Activated CD4-positive, alpha-beta T cell treated with anti-CD3 and anti-CD28 coated beads, Interleukin-2, amount 10 ng/mL, durations not matched to agents 7 days and 5 days (primary cell): ENCODE measurements around the gene CCR1. TPM values are rescaled to one million over a fixed set of nuclear protein-coding genes. Genes with fewer than 3 reads are reported as not detected.
"Not testable (repeated sequence)": the region's sequence is repeated elsewhere in the genome, so short reads cannot be mapped to it uniquely, and the experiment has no call there.

Experiments used
- CTCF ChIA-PET: fragments of 350-600 bp; sonication (Branson Sonifier 250); formaldehyde crosslinking; loops from one replicate; lab custom pipeline; 2021; ENCODE audit warnings: antibody characterized with exemption; lab: Charles Lee
- POLR2A ChIA-PET: fragments of 350-600 bp; sonication (Branson Sonifier 250); formaldehyde crosslinking; loops from one replicate; lab custom pipeline; 2021; ENCODE audit warnings: antibody characterized with exemption; lab: Charles Lee
- DNase-seq: peaks from one replicate; pipeline ENCODE4 v3.0.0-alpha.2; 2020
- H3K27ac Mint-ChIP-seq: one replicate; pipeline ENCODE4 v1.8.0; 2021; ENCODE audit warnings: mild to moderate bottlenecking, moderate library complexity, mixed read lengths
- H3K27me3 Mint-ChIP-seq: one replicate; pipeline ENCODE4 v1.8.0; 2021; ENCODE audit warnings: mixed read lengths
- H3K36me3 Mint-ChIP-seq: one replicate; pipeline ENCODE4 v1.8.0; 2021; ENCODE audit warnings: low read depth, mixed read lengths
- H3K4me1 Mint-ChIP-seq: one replicate; pipeline ENCODE4 v1.8.0; 2021; ENCODE audit warnings: mixed read lengths
- H3K4me3 Mint-ChIP-seq: one replicate; pipeline ENCODE4 v1.8.0; 2021; ENCODE audit warnings: mild to moderate bottlenecking, moderate library complexity, mixed read lengths
- H3K9me3 Mint-ChIP-seq: one replicate; pipeline ENCODE4 v1.8.0; 2021; ENCODE audit warnings: mixed read lengths
- total RNA-seq, 2 experiments: library from RNA; stranded (reverse); gene quantifications; one replicate each; pipeline ENCODE4 v1.2.3, GENCODE V29; 2021

CCR1 gene
- total RNA-seq, 2 experiments from 2014 or later: 6.4 to 6.6 TPM

DNA sequence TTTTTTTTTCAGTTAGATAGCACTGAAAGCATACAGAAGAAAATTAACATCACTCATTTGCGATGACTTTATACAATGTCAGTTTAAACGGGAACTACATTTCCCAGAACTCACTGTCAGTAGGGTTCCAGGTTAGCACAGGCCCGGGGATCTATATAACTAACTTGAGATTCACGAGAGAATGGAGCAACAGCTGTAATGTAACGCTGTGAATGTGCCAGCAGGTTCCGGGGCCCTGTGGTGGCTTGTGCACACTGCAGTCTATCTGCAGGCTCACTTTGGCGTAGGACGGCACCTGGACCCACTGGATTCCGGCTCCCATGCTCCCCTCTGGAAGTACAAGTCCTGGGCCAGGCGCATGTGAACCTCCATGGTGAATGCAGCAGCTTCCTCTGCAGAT lies 19.4 kb downstream of the CCR1 start:
- DNase-seq: no peak
- Mint-ChIP-seq H3K9me3 (peaks cover 12% of the 10 kb centered on the region), H3K4me3 (no peak overlapping the region), H3K36me3 (peaks cover 11% of the 10 kb centered on the region), H3K4me1 (peaks cover 20% of the 10 kb centered on the region), H3K27me3 (peaks cover 30% of the 10 kb centered on the region), H3K27ac (no peak overlapping the region)
- POLR2A ChIA-PET: no interaction called here
- CTCF ChIA-PET: interaction anchor here (0.6 to 4.3 kb wide), 3 partner anchors 20 to 131 kb away, joined by 3 to 24 read pairs (median 4); partner anchors contain the start of gene CCR1

DNA sequence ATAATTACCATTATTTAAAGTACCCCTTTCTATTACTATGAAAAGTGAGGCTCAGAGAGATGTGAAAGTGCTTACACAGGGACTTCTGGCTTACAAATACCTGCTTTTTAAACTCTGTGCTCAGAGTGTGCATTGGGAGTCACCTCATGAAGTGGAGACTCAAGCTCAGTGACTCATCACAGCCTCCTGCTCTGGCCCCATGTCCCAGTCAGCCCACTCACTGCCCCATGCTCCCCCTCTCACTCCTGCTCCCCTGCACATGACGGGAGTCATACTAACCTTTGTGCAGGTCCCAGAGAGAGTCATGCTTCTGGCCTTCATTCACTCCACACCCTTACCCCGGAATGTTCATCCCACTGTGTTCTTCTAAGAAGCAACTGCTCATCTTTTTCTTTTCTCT lies 20.2 kb downstream of the CCR1 start:
- H3K27me3 Mint-ChIP-seq: peaks cover 25% of the 10 kb centered on the region
- DNase-seq: no peak
- peaks cover 20% of the 10 kb centered on the region for H3K4me1 Mint-ChIP-seq
- ChIA-PET POLR2A (no interaction called here), CTCF (interaction anchor here (0.7 kb wide), 1 partner anchor 132 kb away, joined by 3 read pairs; no protein-coding TSS in a partner anchor)
- H3K36me3 Mint-ChIP-seq: peaks cover 5% of the 10 kb centered on the region
- H3K4me3 Mint-ChIP-seq: no peak overlapping the region
- H3K9me3 Mint-ChIP-seq: peaks cover 4% of the 10 kb centered on the region
- no peak overlapping the region for H3K27ac Mint-ChIP-seq

DNA sequence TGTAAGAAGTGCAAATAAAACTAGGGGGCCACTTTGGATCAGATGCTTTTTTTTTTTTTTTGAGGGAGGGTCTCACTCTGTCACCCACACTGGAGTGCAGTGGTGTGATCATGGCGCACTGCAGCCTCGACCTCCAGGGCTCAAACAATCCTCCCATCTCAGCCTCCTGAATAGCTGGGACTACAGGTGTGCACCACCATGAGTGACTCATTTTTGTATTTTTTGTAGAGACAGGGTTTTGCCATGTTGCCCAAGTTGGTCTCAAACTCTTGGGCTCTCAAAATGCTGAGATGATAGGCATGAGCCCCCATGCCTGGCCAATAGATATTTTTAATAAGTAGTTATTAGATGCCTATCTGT lies 20.8 kb downstream of the CCR1 start:
- POLR2A ChIA-PET: no interaction called here
- Mint-ChIP-seq H3K36me3 (peaks cover 5% of the 10 kb centered on the region), H3K4me3 (no peak overlapping the region), H3K4me1 (peaks cover 22% of the 10 kb centered on the region), H3K27me3 (peaks cover 23% of the 10 kb centered on the region), H3K9me3 (peaks cover 3% of the 10 kb centered on the region), H3K27ac (no peak overlapping the region)
- no peak for DNase-seq
- CTCF ChIA-PET: interaction anchor here (1.2 to 1.5 kb wide), 2 partner anchors 14 to 54 kb away, joined by 3 to 5 read pairs; no protein-coding TSS in a partner anchor

DNA sequence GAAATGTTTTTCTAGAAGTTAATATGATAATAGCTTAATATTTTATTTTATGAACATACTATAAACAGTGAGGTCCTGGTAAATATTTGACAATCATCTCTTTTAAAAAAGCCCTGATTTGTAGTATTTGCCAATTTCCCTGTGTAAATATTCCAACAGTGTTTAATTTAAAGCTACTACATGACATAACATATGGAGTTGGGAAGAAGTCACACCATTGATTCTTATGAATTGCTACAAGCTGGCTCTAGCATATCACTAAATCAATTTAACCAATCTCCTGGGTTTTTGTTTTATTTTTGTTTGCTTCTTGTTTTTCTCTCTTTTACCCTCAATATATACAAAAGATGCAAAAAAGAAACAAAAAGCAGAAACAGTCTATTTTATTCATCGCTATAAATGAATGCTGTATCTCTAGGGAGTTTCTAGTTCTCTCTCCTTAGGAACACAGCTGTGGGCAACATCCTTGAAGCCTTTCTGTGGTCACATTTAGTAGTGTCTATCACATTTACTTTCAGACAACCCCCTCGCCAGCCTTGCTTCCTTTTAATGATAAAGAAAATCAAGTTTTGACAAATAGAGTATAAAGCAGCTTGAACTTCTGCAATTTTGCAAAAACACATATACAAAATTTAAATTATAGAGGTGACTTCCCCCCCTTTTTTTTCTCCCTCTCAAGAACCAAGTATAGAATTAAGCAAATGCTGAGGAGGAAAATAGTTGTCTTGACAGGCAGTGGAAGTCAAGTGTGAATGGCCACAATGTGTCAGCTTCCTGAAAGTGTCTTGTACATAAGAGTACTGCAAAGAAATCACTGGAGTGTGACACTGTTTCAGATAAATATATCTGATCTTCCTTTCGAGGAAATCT lies 21.4 kb downstream of the CCR1 start:
- peaks cover 5% of the 10 kb centered on the region for H3K36me3 Mint-ChIP-seq
- DNase-seq: no peak
- H3K4me1 Mint-ChIP-seq: peaks cover 22% of the 10 kb centered on the region
- H3K27ac Mint-ChIP-seq: no peak overlapping the region
- no peak overlapping the region for H3K4me3 Mint-ChIP-seq
- H3K9me3 Mint-ChIP-seq: peaks cover 3% of the 10 kb centered on the region
- ChIA-PET CTCF (interaction anchor here (0.6 to 1.5 kb wide), 4 partner anchors 14 to 99 kb away, joined by 3 to 5 read pairs (median 3); no protein-coding TSS in a partner anchor), POLR2A (no interaction called here)
- H3K27me3 Mint-ChIP-seq: peaks cover 19% of the 10 kb centered on the region

DNA sequence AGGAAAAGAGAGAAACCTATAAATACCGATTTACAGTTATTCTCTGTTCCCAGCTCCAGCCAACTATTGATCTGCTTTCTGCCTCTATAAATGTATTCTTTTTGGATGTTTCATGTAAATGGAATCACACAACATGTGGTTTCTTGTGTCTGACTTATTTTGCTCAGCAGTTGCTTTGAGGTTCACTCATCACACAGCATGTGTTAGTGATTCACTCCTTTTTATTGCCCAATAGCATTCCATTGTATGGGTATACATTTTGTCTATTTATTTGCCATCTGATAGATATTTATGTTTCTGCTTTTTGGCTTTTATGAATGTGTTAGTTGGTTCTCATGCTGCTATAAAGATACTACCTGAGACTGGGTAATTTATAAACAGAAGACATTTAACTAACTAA lies 23.6 kb downstream of the CCR1 start:
- POLR2A ChIA-PET: no interaction called here
- Mint-ChIP-seq H3K4me1 (peaks cover 22% of the 10 kb centered on the region), H3K4me3 (no peak overlapping the region), H3K27me3 (peaks cover 11% of the 10 kb centered on the region), H3K36me3 (peaks cover 5% of the 10 kb centered on the region), H3K9me3 (no peaks in the 10 kb centered on the region), H3K27ac (no peak overlapping the region)
- no peak for DNase-seq
- CTCF ChIA-PET: no interaction called here

DNA sequence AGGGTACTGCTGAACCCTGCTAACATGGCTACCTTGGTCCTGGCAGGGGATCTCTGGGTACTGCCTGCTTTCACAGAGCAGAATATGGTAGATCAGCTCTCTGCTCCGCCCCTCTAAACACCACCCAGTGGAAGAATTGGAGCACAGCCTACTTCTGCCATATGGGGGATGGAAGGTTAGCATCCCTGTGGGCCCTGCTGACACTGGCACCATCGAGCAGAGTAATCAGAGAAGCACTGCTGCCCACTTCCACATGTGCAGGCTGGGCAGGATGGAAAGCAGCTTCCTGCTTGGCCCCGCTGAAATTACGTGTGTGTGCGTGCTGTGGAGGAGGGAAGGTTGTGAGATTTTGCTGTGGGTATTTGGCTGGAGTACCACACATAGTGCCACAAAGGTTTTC lies 24.8 kb downstream of the CCR1 start:
- Mint-ChIP-seq H3K4me1 (peaks cover 22% of the 10 kb centered on the region), H3K36me3 (peaks cover 5% of the 10 kb centered on the region), H3K9me3 (peaks cover 3% of the 10 kb centered on the region), H3K27me3 (peaks cover 22% of the 10 kb centered on the region), H3K4me3 (no peak overlapping the region), H3K27ac (no peak overlapping the region)
- CTCF ChIA-PET: interaction anchor here (0.9 kb wide), 1 partner anchor 9 kb away, joined by 3 read pairs; no protein-coding TSS in a partner anchor
- POLR2A ChIA-PET: no interaction called here
- no peak for DNase-seq

DNA sequence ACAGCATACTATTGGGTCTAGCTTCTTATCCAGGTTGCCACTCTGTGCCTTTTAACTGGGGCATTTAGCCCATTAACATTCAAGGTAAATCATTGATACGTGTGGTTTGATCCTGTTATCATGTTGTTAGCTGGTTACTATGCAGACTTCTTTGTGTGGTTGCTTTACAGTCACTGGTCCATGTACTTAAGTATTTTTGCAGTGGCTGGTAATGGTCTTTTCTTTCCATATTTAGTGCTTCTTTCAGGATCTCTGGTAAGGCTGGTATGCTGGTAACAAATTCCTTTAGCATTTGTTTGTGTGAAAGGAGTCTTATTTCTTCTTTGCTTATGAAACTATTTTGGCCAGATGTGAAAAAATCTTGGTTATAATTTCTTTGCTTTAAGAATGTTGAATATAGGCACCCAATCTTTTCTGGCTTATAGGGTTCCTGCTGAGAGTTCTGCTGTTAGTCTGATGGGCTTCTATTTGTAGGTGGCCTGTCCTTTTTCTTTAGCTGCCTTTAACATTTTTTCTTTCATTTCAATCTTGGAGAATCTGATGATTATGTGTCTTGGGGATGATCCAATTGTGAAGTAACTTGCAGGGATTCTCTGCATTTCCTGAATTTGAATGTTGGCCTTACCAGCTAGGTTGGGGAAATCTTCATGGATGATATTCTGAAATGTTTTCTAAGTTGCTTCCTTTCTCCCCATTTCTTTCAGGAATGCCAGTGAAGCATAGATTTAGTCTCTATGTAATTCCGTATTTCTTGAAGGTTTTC lies 39.3 kb downstream of the CCR1 start:
- no peak for DNase-seq
- POLR2A ChIA-PET: no interaction called here
- peaks cover 58% of the 10 kb centered on the region for H3K27me3 Mint-ChIP-seq
- H3K4me1 Mint-ChIP-seq: peaks cover 3% of the 10 kb centered on the region
- CTCF ChIA-PET: no interaction called here
- no peak overlapping the region for H3K27ac Mint-ChIP-seq
- H3K36me3 Mint-ChIP-seq: peaks cover 4% of the 10 kb centered on the region
- H3K9me3 Mint-ChIP-seq: peaks cover 23% of the 10 kb centered on the region
- H3K4me3 Mint-ChIP-seq: no peak overlapping the region

DNA sequence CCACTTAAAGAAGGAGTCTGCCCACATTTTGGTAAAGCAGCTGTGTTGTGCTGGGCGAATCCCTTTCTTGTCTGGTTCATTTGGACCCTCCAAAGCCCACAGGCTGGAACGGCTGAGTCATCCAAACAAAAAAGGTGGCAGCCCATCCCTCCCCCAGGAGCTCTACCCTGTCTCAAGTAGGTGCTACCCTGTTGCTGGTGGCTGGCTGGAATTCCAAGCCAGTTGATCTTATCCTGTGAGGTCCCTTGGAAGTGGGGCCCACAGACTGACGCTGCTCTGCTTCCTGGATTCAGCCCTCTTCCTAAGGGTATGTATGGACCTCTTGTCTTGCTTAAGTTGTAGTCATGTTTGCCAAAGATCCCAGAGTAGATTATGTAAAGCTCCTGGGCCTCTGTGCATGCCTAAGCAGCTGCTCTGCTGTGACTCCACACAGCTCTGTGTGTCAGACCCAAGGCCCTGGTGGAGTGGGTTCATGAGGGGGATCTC lies 44.5 kb downstream of the CCR1 start:
- H3K27me3 Mint-ChIP-seq: peaks cover 58% of the 10 kb centered on the region
- peaks cover 6% of the 10 kb centered on the region for H3K36me3 Mint-ChIP-seq
- CTCF ChIA-PET: interaction anchor here (1.1 to 1.9 kb wide), 3 partner anchors 9 to 45 kb away, joined by 3 to 4 read pairs (median 4); partner anchors contain the start of gene CCR1
- no peaks in the 10 kb centered on the region for H3K4me1 Mint-ChIP-seq
- no peak for DNase-seq
- peaks cover 13% of the 10 kb centered on the region for H3K9me3 Mint-ChIP-seq
- POLR2A ChIA-PET: no interaction called here
- H3K27ac Mint-ChIP-seq: no peak overlapping the region
- H3K4me3 Mint-ChIP-seq: no peak overlapping the region

DNA sequence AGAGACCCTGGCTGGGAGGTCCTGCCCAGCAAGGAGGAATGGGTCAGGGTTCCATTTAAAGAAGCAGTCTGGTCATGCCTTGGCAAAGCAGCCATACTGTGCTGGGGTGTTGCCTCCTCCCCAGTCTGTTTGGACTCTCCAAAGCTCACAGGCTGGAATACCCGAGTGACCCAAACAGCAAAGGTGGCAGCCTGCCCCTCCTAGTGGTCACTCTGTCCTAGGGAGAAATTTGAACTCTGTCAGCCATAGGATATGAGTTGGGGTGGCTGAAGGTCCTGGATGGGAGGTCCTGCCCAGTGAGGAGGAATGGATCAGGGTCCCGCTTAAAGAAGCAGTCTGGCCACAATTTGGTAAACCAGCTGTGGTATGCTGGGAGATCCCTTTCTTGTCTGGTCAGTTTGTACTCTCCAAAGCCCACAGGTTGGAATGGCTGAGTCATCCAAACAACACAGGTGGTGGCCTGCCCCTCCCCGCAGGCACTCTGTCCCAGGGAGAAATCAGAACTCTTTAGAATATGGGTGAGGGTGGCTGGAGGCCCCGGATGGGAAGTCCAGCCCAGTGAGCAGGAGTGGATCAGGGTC lies 45.0 kb downstream of the CCR1 start:
- no peak overlapping the region for H3K27ac Mint-ChIP-seq
- H3K4me3 Mint-ChIP-seq: no peak overlapping the region
- ChIA-PET CTCF (interaction anchor here (1.1 to 1.9 kb wide), 3 partner anchors 9 to 45 kb away, joined by 3 to 4 read pairs (median 4); partner anchors contain the start of gene CCR1), POLR2A (no interaction called here)
- H3K36me3 Mint-ChIP-seq: peaks cover 4% of the 10 kb centered on the region
- no peak for DNase-seq
- peaks cover 16% of the 10 kb centered on the region for H3K9me3 Mint-ChIP-seq
- H3K27me3 Mint-ChIP-seq: peaks cover 60% of the 10 kb centered on the region
- H3K4me1 Mint-ChIP-seq: no peaks in the 10 kb centered on the region

DNA sequence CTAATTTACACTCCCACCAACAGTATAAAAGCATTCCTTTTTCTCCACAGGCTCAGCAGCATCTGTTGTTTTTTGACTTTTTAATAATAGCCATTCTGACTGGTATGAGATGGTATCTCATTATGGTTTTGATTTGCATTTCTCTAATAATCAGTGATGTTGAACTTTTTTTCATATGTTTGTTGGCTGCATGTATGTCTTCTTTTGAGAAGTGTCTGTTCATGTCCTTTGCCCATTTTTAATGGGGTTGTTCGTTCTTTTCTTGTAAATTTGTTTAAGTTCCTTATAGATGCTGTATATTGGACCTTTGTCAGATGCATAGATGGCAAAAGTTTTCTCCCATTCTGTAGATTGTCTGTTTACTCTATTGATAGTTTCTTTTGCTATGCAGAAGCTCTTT lies 50.4 kb downstream of the CCR1 start:
- H3K27ac Mint-ChIP-seq, H3K36me3 Mint-ChIP-seq, DNase-seq, H3K4me1 Mint-ChIP-seq, CTCF ChIA-PET, POLR2A ChIA-PET, H3K4me3 Mint-ChIP-seq: not testable (repeated sequence)
- peaks cover 51% of the 10 kb centered on the region for H3K27me3 Mint-ChIP-seq
- peaks cover 14% of the 10 kb centered on the region for H3K9me3 Mint-ChIP-seq

DNA sequence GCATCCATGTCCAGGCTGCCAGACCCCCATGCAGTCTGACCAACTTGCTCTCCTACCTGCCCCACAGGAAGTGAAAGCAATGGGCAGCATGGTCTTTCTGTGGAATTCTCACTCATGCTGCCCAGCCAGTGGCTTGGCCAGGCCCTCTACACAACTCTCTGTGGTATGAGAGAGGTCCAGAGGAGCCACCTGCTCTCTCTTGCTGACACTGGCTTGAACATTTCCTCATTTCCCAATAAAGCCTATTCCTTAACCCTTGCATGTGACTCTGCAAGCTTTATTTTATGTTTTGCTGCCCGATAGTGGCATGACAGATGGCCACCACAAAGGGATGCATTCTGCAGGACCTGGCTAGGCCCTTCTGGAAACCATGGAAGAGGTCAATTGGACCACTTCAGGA lies 53.8 kb downstream of the CCR1 start:
- Mint-ChIP-seq H3K4me3 (no peak overlapping the region), H3K27ac (peak overlapping the region; percentile 65)

More for the DNA sequence above, 53.8 kb downstream of the CCR1 start:
- CTCF ChIA-PET: interaction anchor here (1.1 kb wide), 1 partner anchor 9 kb away, joined by 3 read pairs; no protein-coding TSS in a partner anchor
- Mint-ChIP-seq H3K36me3 (no peaks in the 10 kb centered on the region), H3K4me1 (peaks cover 5% of the 10 kb centered on the region), H3K27me3 (peaks cover 28% of the 10 kb centered on the region), H3K9me3 (peaks cover 14% of the 10 kb centered on the region)
- POLR2A ChIA-PET: no interaction called here
- DNase-seq: no peak
